KMS-11 (cell line): ENCODE measurements around the gene KCNK17.

Experiments used
- H2AFZ ChIP-seq: fragments of 200-600 bp; sonication (generic); 2 replicates; pipeline ENCODE4 v1.6.1; 2016; ENCODE audit warnings: antibody characterized with exemption, mixed run types, low read depth
- H3K27ac ChIP-seq: fragments of 200-600 bp; sonication (generic); 2 replicates; pipeline ENCODE4 v1.6.1; 2016; ENCODE audit warnings: mild to moderate bottlenecking, mixed run types
- H3K27me3 ChIP-seq: fragments of 200-600 bp; sonication (generic); 2 replicates; pipeline ENCODE4 v1.6.1; 2017; ENCODE audit warnings: mild to moderate bottlenecking, low read depth, mixed run types, moderate library complexity; ENCODE audit not compliant: insufficient read depth
- H3K36me3 ChIP-seq: fragments of 200-600 bp; sonication (generic); 2 replicates; pipeline ENCODE4 v1.6.1; 2017; ENCODE audit warnings: mild to moderate bottlenecking, mixed run types; ENCODE audit not compliant: insufficient read depth
- H3K4me1 ChIP-seq: fragments of 200-600 bp; sonication (generic); 2 replicates; pipeline ENCODE4 v1.6.1; 2016; ENCODE audit warnings: mild to moderate bottlenecking, low read depth, mixed run types; ENCODE audit not compliant: poor library complexity, severe bottlenecking
- H3K4me2 ChIP-seq: fragments of 200-600 bp; sonication (generic); 2 replicates; pipeline ENCODE4 v1.7.0; 2016; ENCODE audit warnings: mild to moderate bottlenecking, mixed run types
- H3K4me3 ChIP-seq: fragments of 200-600 bp; sonication (generic); IDR thresholded peaks from 2 replicates; pipeline ENCODE4 v1.6.1; 2017; ENCODE audit warnings: low read depth, low read length, mixed read lengths; ENCODE audit not compliant: insufficient read depth
- H3K79me2 ChIP-seq: fragments of 200-600 bp; sonication (generic); 2 replicates; pipeline ENCODE4 v1.6.1; 2016; ENCODE audit warnings: low read depth, mixed run types; ENCODE audit not compliant: insufficient read depth
- H3K9ac ChIP-seq: fragments of 200-600 bp; sonication (generic); 2 replicates; pipeline ENCODE4 v1.6.1; 2016; ENCODE audit warnings: mild to moderate bottlenecking, mixed run types
- H4K20me1 ChIP-seq: fragments of 200-600 bp; sonication (generic); 2 replicates; pipeline ENCODE4 v1.6.1; 2016; ENCODE audit warnings: mild to moderate bottlenecking, mixed run types; ENCODE audit not compliant: insufficient read depth
- TF ChIP-seq, protein P1 (sequence below): fragments of 200-600 bp; sonication (generic); conservative IDR thresholded peaks from 2 replicates; pipeline ENCODE4 v1.6.1; 2017; ENCODE audit warnings: low read depth, mild to moderate bottlenecking, antibody characterized with exemption, low read length, moderate library complexity, mixed read lengths

Gene KCNK17

DNA sequence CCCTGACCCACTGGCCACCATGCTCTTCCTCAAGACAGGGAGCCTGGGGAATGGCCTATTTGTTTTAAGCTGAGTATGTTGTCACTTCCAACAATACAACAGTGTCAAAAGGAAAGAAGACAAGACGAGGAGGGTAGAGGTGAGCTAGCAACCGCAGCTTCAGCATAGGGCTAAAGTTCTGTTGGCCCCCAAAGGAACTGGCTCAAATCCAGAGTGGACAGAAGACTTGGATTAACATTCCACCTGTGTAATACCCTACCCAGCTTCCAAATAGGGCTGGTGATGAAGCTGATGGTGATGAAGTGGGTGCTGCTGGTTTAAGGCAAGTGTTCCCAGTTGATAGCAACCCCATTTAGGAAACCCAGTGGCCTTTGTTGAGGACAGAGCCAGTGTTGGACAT lies 53.3 kb downstream of the KCNK17 start:
- Histone ChIP-seq H3K36me3 (no peaks in the 10 kb centered on the region), H3K4me3 (no peak overlapping the region), H3K79me2 (no peaks in the 10 kb centered on the region), H3K27ac (no peak overlapping the region), H3K4me2 (no peak overlapping the region), H3K9ac (no peak overlapping the region), H2AFZ (no peak overlapping the region), H4K20me1 (no peaks in the 10 kb centered on the region), H3K27me3 (no peaks in the 10 kb centered on the region), H3K4me1 (peaks cover 15% of the 10 kb centered on the region)
- TF ChIP-seq, protein P1, sequence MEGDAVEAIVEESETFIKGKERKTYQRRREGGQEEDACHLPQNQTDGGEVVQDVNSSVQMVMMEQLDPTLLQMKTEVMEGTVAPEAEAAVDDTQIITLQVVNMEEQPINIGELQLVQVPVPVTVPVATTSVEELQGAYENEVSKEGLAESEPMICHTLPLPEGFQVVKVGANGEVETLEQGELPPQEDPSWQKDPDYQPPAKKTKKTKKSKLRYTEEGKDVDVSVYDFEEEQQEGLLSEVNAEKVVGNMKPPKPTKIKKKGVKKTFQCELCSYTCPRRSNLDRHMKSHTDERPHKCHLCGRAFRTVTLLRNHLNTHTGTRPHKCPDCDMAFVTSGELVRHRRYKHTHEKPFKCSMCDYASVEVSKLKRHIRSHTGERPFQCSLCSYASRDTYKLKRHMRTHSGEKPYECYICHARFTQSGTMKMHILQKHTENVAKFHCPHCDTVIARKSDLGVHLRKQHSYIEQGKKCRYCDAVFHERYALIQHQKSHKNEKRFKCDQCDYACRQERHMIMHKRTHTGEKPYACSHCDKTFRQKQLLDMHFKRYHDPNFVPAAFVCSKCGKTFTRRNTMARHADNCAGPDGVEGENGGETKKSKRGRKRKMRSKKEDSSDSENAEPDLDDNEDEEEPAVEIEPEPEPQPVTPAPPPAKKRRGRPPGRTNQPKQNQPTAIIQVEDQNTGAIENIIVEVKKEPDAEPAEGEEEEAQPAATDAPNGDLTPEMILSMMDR: no peak

DNA sequence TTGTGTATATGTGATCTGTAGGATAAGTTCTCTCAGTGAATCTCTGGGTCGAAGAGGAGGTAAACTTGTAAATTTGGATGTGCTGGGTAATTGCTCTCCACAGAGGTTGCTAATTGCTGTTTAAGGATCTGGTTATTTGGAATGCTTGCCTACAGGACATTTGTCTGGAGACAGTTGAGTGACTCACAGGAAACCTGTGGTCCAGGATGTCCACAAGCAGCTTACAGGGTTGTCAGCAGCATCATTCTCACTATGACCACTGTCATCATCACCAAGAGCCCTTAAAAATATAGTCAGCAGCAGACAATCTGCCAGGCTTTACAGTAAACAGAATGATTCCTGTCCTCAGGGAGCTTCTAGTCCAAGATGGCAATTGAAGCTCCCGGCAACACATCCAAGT lies 53.8 kb downstream of the KCNK17 start:
- TF ChIP-seq, protein P1: no peak
- Histone ChIP-seq H4K20me1 (no peaks in the 10 kb centered on the region), H3K27ac (no peak overlapping the region), H3K4me2 (no peak overlapping the region), H3K9ac (no peak overlapping the region), H3K36me3 (no peaks in the 10 kb centered on the region), H3K4me1 (peaks cover 15% of the 10 kb centered on the region), H3K79me2 (no peaks in the 10 kb centered on the region), H2AFZ (no peak overlapping the region), H3K27me3 (no peaks in the 10 kb centered on the region), H3K4me3 (no peak overlapping the region)

DNA sequence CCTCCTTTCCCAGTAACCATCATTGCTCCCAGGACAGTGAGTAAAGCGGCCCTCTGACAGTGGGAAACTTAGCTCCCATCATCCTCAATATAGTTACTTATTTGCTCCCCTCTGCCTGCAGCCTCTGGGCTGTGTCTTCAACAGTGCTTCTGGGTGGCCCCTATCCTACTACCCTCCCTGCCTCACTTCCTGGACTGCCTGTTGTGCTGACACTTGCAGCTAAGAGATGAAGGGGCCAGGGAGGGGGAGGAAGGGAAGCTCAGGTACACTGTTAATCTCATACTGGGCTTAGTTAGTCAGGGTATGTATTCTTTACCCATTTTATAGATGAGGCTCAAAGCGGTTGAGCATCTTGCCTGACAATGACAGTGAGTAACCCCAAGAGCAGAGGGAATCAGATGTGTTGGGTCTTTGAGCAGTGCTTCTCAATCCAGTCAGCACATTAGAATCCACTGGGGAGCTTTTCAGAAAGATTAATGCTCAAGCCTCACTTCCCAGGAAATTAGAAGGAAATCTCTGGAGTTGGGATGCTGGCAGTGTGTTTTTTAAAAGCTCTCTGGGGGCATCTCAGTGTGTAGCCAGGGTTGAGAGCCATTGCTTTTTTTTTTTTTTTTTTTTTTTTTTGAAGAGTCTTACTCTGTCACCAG lies 57.8 kb downstream of the KCNK17 start:
- TF ChIP-seq, protein P1: no peak
- Histone ChIP-seq H3K27me3 (no peaks in the 10 kb centered on the region), H3K36me3 (no peaks in the 10 kb centered on the region), H3K4me1 (no peaks in the 10 kb centered on the region), H3K4me2 (no peak overlapping the region), H2AFZ (no peak overlapping the region), H3K4me3 (no peak overlapping the region), H4K20me1 (no peaks in the 10 kb centered on the region), H3K27ac (no peak overlapping the region), H3K79me2 (no peaks in the 10 kb centered on the region), H3K9ac (no peak overlapping the region)

DNA sequence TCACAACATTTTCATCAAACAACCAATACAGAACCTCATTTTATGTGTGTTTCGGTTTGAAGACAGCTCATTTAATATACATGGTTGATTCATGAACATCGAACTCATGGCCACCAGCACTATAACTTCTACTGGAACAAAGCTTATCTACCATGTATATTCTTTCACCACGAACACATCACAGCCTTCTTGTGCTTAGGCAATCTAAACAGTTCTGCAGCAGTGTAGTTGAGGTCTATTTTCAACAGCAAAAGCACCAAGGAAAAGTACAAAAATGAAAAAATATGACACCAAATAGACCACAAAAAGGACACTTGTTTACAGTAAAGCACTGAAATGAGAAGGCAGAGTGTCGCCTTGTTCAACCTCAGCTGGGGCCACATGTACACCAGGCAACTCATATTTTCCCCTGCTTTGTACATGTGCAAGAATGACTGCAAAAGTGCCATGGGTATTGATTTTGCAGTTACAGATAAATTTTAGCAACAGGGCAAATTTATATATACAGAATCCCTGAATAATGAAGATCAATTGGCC lies 59.2 kb downstream of the KCNK17 start:
- no peaks in the 10 kb centered on the region for H3K79me2 ChIP-seq
- no peaks in the 10 kb centered on the region for H3K27me3 ChIP-seq
- no peaks in the 10 kb centered on the region for H3K36me3 ChIP-seq
- no peak overlapping the region for H2AFZ ChIP-seq
- H3K4me3 ChIP-seq: no peak overlapping the region
- H3K9ac ChIP-seq: no peak overlapping the region
- H3K4me2 ChIP-seq: no peak overlapping the region
- no peak overlapping the region for H3K27ac ChIP-seq
- TF ChIP-seq, protein P1: no peak
- H3K4me1 ChIP-seq: no peaks in the 10 kb centered on the region
- no peaks in the 10 kb centered on the region for H4K20me1 ChIP-seq
